Activated CD4-positive, alpha-beta memory T cell treated with anti-CD3 and anti-CD28 coated beads for 36 hours (primary cell): Measurements from ENCODE around the gene ASTL. TPM values are rescaled to one million over a fixed set of nuclear protein-coding genes. Genes with fewer than 3 reads are reported as not detected.
A peak's percentile ranks its signal among the peaks of the same experiment; 100 is the strongest.
"Not testable (repeated sequence)": the region's sequence is repeated elsewhere in the genome, so short reads cannot be mapped to it uniquely, and the experiment has no call there.

Source experiments
- CTCF ChIA-PET: fragments of 350-600 bp; sonication (Branson Sonifier 250); formaldehyde crosslinking; loops from one replicate; lab custom pipeline; 2021; ENCODE audit warnings: antibody characterized with exemption, inconsistent platforms; lab: Charles Lee
- POLR2A ChIA-PET: fragments of 350-600 bp; sonication (Branson Sonifier 250); formaldehyde crosslinking; loops from one replicate; lab custom pipeline; 2021; ENCODE audit warnings: antibody characterized with exemption; lab: Charles Lee
- DNase-seq: peaks from one replicate; pipeline ENCODE4 v3.0.0-alpha.2; 2020
- H3K27ac Mint-ChIP-seq: one replicate; pipeline ENCODE4 v1.8.0; 2021; ENCODE audit warnings: mixed read lengths
- H3K27me3 Mint-ChIP-seq: one replicate; pipeline ENCODE4 v1.8.0; 2021; ENCODE audit warnings: mixed read lengths
- H3K36me3 Mint-ChIP-seq: one replicate; pipeline ENCODE4 v1.8.0; 2021; ENCODE audit warnings: mixed read lengths
- H3K4me1 Mint-ChIP-seq: one replicate; pipeline ENCODE4 v1.8.0; 2021; ENCODE audit warnings: low read depth, mixed read lengths
- H3K4me3 Mint-ChIP-seq: one replicate; pipeline ENCODE4 v1.8.0; 2021; ENCODE audit warnings: mild to moderate bottlenecking, mixed read lengths
- H3K9me3 Mint-ChIP-seq: one replicate; pipeline ENCODE4 v1.8.0; 2021; ENCODE audit warnings: mixed read lengths
- intact Hi-C: fragments of 100-400 bp; cut with micrococcal nuclease; formaldehyde crosslinking; loops from one replicate; pipeline ENCODE4 v1.15.1; 2023
- total RNA-seq, 2 experiments: library from RNA; stranded (reverse); gene quantifications; one replicate each; pipeline ENCODE4 v1.2.3, GENCODE V29; 2021

The ASTL gene
- total RNA-seq, 2 experiments from 2014 or later, result 1.8 to 2.4 TPM

- DNase-seq, H3K9me3 Mint-ChIP-seq, H3K4me3 Mint-ChIP-seq, H3K27me3 Mint-ChIP-seq, H3K36me3 Mint-ChIP-seq: not testable (repeated sequence)
- intact Hi-C loops, result loop anchor here (5.0 kb wide), 2 partner anchors 162 to 182 kb away; no protein-coding TSS in a partner anchor
- ChIA-PET POLR2A (interaction anchor here (6.6 kb wide), 1 partner anchor 15 kb away, joined by 206 read pairs; the partner anchor contains the start of gene DUSP2), CTCF (interaction anchor here (1.1 to 4.4 kb wide), 3 partner anchors 13 to 16 kb away, joined by 3 to 80 read pairs (median 17); partner anchors contain the start of gene DUSP2)
- H3K4me1 Mint-ChIP-seq, result peaks cover 91% of the 10 kb centered on the region
- peak overlapping the region; percentile 71 for H3K27ac Mint-ChIP-seq
These were observed 22.1 kb upstream of the ASTL start for GRCh38 chr2:96160366-96160765.

- POLR2A ChIA-PET, result interaction anchor here (6.6 kb wide), 1 partner anchor 14 kb away, joined by 206 read pairs; the partner anchor contains the start of gene DUSP2
- CTCF ChIA-PET, result interaction anchor here (0.5 to 4.4 kb wide), 4 partner anchors 14 to 42 kb away, joined by 3 to 80 read pairs (median 18); partner anchors contain the start of genes ADRA2B and DUSP2
These were observed 21.0 kb upstream of the ASTL start for GRCh38 chr2:96159084-96159830.

GRCh38 chr2:96158554-96158940 is 20.2 kb upstream of the ASTL start:
- intact Hi-C loops, result no loop called here

More at GRCh38 chr2:96159084-96159830, 21.0 kb upstream of the ASTL start:
- Mint-ChIP-seq H3K9me3 (peaks cover 8% of the 10 kb centered on the region), H3K27me3 (no peaks in the 10 kb centered on the region), H3K27ac (peak overlapping the region; percentile 96), H3K4me1 (peaks cover 86% of the 10 kb centered on the region), H3K36me3 (peaks cover 7% of the 10 kb centered on the region), H3K4me3 (peak overlapping the region; percentile 62)
- DNase-seq, result peak; percentile 84
- intact Hi-C loops, result no loop called here

GRCh38 chr2:96157649-96158553 is 19.6 kb upstream of the ASTL start:
- ChIA-PET POLR2A (interaction anchor here (0.8 to 6.6 kb wide), 6 partner anchors 9 to 51 kb away, joined by 3 to 206 read pairs (median 4); partner anchors contain the start of genes DUSP2 and STARD7), CTCF (interaction anchor here (0.7 to 4.4 kb wide), 6 partner anchors 13 to 165 kb away, joined by 3 to 80 read pairs (median 18); partner anchors contain the start of genes ADRA2B and DUSP2)
- intact Hi-C loops, result loop anchor here (1.0 to 2.0 kb wide), 2 partner anchors 12 to 371 kb away; no protein-coding TSS in a partner anchor
- Mint-ChIP-seq H3K4me3 (peak overlapping the region; percentile 62), H3K27ac (peak overlapping the region; percentile 96), H3K4me1 (peaks cover 82% of the 10 kb centered on the region), H3K36me3 (peaks cover 7% of the 10 kb centered on the region), H3K9me3 (peaks cover 8% of the 10 kb centered on the region), H3K27me3 (no peaks in the 10 kb centered on the region)
- peak; percentile 99 for DNase-seq

More at GRCh38 chr2:96158554-96158940, 20.2 kb upstream of the ASTL start:
- Mint-ChIP-seq H3K9me3 (peaks cover 8% of the 10 kb centered on the region), H3K4me3 (peak overlapping the region; percentile 62), H3K36me3 (peaks cover 7% of the 10 kb centered on the region), H3K27me3 (no peaks in the 10 kb centered on the region), H3K27ac (peak overlapping the region; percentile 96), H3K4me1 (peaks cover 82% of the 10 kb centered on the region)
- DNase-seq, result no peak
- CTCF ChIA-PET, result interaction anchor here (2.5 to 4.4 kb wide), 3 partner anchors 14 to 42 kb away, joined by 17 to 80 read pairs (median 18); partner anchors contain the start of genes ADRA2B and DUSP2
- POLR2A ChIA-PET, result interaction anchor here (0.8 to 6.6 kb wide), 5 partner anchors 13 to 50 kb away, joined by 4 to 206 read pairs (median 4); partner anchors contain the start of genes DUSP2 and STARD7

- Mint-ChIP-seq H3K4me3 (peak overlapping the region; percentile 62), H3K4me1 (peaks cover 81% of the 10 kb centered on the region), H3K27ac (peak overlapping the region; percentile 96), H3K9me3 (peaks cover 8% of the 10 kb centered on the region), H3K36me3 (peaks cover 7% of the 10 kb centered on the region), H3K27me3 (no peaks in the 10 kb centered on the region)
- peak; percentile 46 for DNase-seq
- ChIA-PET POLR2A (interaction anchor here (0.7 to 6.6 kb wide), 4 partner anchors 10 to 52 kb away, joined by 3 to 206 read pairs (median 6); partner anchors contain the start of genes DUSP2 and STARD7), CTCF (interaction anchor here (0.7 to 4.4 kb wide), 5 partner anchors 12 to 164 kb away, joined by 3 to 80 read pairs (median 18); partner anchors contain the start of genes ADRA2B and DUSP2)
- intact Hi-C loops, result loop anchor here (1.0 to 2.0 kb wide), 3 partner anchors 7 to 372 kb away; no protein-coding TSS in a partner anchor
These were observed 18.8 kb upstream of the ASTL start for GRCh38 chr2:96156926-96157648.

- ChIA-PET POLR2A (interaction anchor here (2.4 to 6.6 kb wide), 2 partner anchors 11 to 52 kb away, joined by 9 to 206 read pairs; partner anchors contain the start of genes DUSP2 and STARD7), CTCF (interaction anchor here (1.4 to 4.4 kb wide), 4 partner anchors 12 to 39 kb away, joined by 3 to 80 read pairs (median 18); partner anchors contain the start of genes ADRA2B and DUSP2)
- no peaks in the 10 kb centered on the region for H3K27me3 Mint-ChIP-seq
- H3K36me3 Mint-ChIP-seq, result peaks cover 7% of the 10 kb centered on the region
- peaks cover 80% of the 10 kb centered on the region for H3K4me1 Mint-ChIP-seq
- peak overlapping the region; percentile 62 for H3K4me3 Mint-ChIP-seq
- peak overlapping the region; percentile 96 for H3K27ac Mint-ChIP-seq
- intact Hi-C loops, result loop anchor here (1.0 to 2.0 kb wide), 2 partner anchors 8 to 373 kb away; no protein-coding TSS in a partner anchor
- peaks cover 8% of the 10 kb centered on the region for H3K9me3 Mint-ChIP-seq
- DNase-seq, result peak; percentile 87
These were observed 17.9 kb upstream of the ASTL start for GRCh38 chr2:96156011-96156820.

- H3K36me3 Mint-ChIP-seq, result peaks cover 4% of the 10 kb centered on the region
- ChIA-PET CTCF (interaction anchor here (0.6 to 2.5 kb wide), 4 partner anchors 14 to 38 kb away, joined by 3 to 19 read pairs (median 4); no protein-coding TSS in a partner anchor), POLR2A (interaction anchor here (6.6 kb wide), 1 partner anchor 9 kb away, joined by 206 read pairs; the partner anchor contains the start of gene DUSP2)
- peaks cover 80% of the 10 kb centered on the region for H3K4me1 Mint-ChIP-seq
- DNase-seq, result peak; percentile 8
- intact Hi-C loops, result no loop called here
- peak overlapping the region; percentile 23 for H3K27ac Mint-ChIP-seq
- H3K4me3 Mint-ChIP-seq, result no peak overlapping the region
- H3K9me3 Mint-ChIP-seq, result no peaks in the 10 kb centered on the region
- no peaks in the 10 kb centered on the region for H3K27me3 Mint-ChIP-seq
These were observed 16.4 kb upstream of the ASTL start for GRCh38 chr2:96154506-96155380.

GRCh38 chr2:96153991-96154431 is 15.7 kb upstream of the ASTL start:
- H3K27me3 Mint-ChIP-seq, result no peaks in the 10 kb centered on the region
- peaks cover under 1% of the 10 kb centered on the region for H3K36me3 Mint-ChIP-seq
- no peaks in the 10 kb centered on the region for H3K9me3 Mint-ChIP-seq
- intact Hi-C loops, result no loop called here
- peaks cover 76% of the 10 kb centered on the region for H3K4me1 Mint-ChIP-seq
- POLR2A ChIA-PET, result no interaction called here
- no peak for DNase-seq
- no peak overlapping the region for H3K27ac Mint-ChIP-seq
- CTCF ChIA-PET, result interaction anchor here (0.9 to 1.7 kb wide), 2 partner anchors 14 to 21 kb away, joined by 3 to 6 read pairs; no protein-coding TSS in a partner anchor
- H3K4me3 Mint-ChIP-seq, result no peak overlapping the region

GRCh38 chr2:96153291-96153713 is 15.0 kb upstream of the ASTL start:
- intact Hi-C loops, result no loop called here
- Mint-ChIP-seq H3K36me3 (peaks cover under 1% of the 10 kb centered on the region), H3K9me3 (no peaks in the 10 kb centered on the region), H3K4me1 (peaks cover 76% of the 10 kb centered on the region), H3K4me3 (no peak overlapping the region), H3K27ac (no peak overlapping the region), H3K27me3 (peaks cover under 1% of the 10 kb centered on the region)
- POLR2A ChIA-PET, result no interaction called here
- CTCF ChIA-PET, result interaction anchor here (1.5 to 1.7 kb wide), 2 partner anchors 14 to 21 kb away, joined by 4 to 6 read pairs; no protein-coding TSS in a partner anchor
- no peak for DNase-seq
